AG04449 (cell line): ENCODE results near the gene MYRIP.

Source experiments
- CTCF ChIA-PET: fragments of 350-600 bp; formaldehyde crosslinking; extraction: SDS; loops from one replicate; lab custom pipeline; 2021; ENCODE audit warnings: antibody characterized with exemption; lab: Yijun Ruan, JAX
- POLR2A ChIA-PET: fragments of 400-600, 350-600 bp; formaldehyde crosslinking; extraction: SDS; loops from one replicate; lab custom pipeline; 2020; ENCODE audit warnings: antibody characterized with exemption, inconsistent platforms; lab: Yijun Ruan, JAX
- DNase-seq: peaks from one replicate; pipeline ENCODE4 v3.0.0-alpha.2; 2010; ENCODE audit warnings: low read depth, low spot score
- H3K4me3 ChIP-seq: 2 replicates; pipeline ENCODE4 v1.5.1; 2011; ENCODE audit warnings: low read depth, mild to moderate bottlenecking, control low read depth, low read length
- TF ChIP-seq, protein P1 (sequence below): IDR thresholded peaks from one replicate; pipeline ENCODE4 v1.5.1; 2011; ENCODE audit warnings: mild to moderate bottlenecking, moderate library complexity, low read length, control low read depth, inconsistent platforms; ENCODE audit not compliant: insufficient read depth; ENCODE audit errors: missing control alignments

MYRIP gene

DNA sequence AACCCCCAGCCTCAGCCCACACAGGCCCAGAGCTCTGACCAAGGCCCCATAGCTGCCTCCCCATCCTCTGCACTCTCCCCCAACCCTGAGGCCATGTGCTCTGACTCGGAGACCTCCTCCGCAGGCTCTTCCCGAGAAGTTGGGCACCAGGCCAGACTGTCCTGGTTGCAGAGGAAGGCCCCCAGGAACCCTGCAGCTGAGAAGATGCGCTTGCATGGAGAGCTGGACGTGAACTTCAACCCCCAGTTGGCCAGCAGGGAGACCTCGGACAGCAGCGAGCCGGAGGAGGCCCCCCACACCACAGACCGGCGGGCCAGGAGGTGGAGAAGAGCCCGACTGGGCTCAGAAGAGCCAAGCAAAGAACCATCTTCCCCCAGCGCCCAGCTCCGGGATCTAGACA lies 380.6 kb downstream of the MYRIP start:
- POLR2A ChIA-PET = interaction anchor here (1.7 kb wide), 1 partner anchor 125 kb away, joined by 4 read pairs; no protein-coding TSS in a partner anchor
- DNase-seq = no peak
- no peak overlapping the region for H3K4me3 ChIP-seq
- CTCF ChIA-PET = interaction anchor here (2.0 to 13.4 kb wide), 4 partner anchors 10 to 521 kb away, joined by 7 to 455 read pairs (median 34); partner anchors contain the start of gene EIF1B
- TF ChIP-seq, protein P1, sequence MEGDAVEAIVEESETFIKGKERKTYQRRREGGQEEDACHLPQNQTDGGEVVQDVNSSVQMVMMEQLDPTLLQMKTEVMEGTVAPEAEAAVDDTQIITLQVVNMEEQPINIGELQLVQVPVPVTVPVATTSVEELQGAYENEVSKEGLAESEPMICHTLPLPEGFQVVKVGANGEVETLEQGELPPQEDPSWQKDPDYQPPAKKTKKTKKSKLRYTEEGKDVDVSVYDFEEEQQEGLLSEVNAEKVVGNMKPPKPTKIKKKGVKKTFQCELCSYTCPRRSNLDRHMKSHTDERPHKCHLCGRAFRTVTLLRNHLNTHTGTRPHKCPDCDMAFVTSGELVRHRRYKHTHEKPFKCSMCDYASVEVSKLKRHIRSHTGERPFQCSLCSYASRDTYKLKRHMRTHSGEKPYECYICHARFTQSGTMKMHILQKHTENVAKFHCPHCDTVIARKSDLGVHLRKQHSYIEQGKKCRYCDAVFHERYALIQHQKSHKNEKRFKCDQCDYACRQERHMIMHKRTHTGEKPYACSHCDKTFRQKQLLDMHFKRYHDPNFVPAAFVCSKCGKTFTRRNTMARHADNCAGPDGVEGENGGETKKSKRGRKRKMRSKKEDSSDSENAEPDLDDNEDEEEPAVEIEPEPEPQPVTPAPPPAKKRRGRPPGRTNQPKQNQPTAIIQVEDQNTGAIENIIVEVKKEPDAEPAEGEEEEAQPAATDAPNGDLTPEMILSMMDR = no peak

DNA sequence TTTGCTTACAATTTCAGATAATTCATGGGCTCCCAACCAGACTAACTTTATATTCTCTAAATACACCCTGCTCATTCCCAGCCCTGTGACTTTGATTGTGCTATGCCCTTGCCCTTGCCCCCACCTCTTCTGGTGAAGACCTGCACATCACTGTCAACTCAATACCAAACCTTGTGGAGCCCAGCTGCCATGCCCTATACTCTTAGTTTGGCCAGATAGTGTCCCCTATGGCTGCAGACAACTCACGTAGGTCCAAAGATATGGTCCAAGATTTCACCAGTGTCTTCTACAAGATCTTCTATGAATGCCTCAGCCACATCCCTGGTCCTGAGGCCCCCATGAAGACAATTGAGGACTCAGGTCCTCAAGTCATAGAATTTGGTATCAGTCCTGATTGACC lies 381.8 kb downstream of the MYRIP start:
- ChIA-PET POLR2A (interaction anchor here (0.6 to 1.7 kb wide), 2 partner anchors 124 to 314 kb away, joined by 4 read pairs; partner anchors contain the start of gene ZNF620), CTCF (interaction anchor here (0.6 to 13.4 kb wide), 27 partner anchors 9 to 650 kb away, joined by 3 to 455 read pairs (median 3); partner anchors contain the start of gene EIF1B)
- no peak for DNase-seq
- H3K4me3 ChIP-seq = no peak overlapping the region
- TF ChIP-seq, protein P1 = no peak

DNA sequence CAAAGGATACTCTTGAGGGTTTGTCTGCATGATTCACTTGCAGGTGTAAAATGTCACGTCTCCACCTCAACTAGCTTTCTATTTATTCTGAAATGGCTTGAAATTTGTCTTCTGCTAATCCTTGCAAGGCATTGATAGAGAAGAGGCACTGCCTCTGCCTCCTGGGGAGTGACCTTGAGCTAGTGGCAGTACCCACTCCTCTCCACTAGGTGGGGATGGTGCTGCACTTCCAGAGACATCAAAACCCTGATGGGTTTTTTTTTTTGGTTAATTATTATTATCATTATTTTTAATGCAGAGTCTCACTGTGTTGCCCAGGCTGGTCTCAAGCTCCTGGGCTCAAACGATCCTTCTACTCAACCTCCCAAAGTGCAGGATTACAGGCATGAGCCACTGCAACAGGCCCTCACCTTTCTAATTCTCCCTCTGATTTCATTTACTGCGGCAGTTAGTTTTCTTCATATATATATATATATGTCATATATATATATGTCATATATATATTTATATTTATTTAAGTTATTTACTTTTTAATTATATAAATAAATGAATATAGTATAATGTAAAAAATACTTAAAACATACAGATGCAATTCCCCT lies 382.5 kb downstream of the MYRIP start:
- TF ChIP-seq, protein P1 = peak; percentile 81
- ChIA-PET POLR2A (interaction anchor here (0.6 to 1.7 kb wide), 3 partner anchors 117 to 314 kb away, joined by 4 read pairs; partner anchors contain the start of genes EIF1B and ZNF620), CTCF (interaction anchor here (0.7 to 13.4 kb wide), 27 partner anchors 8 to 651 kb away, joined by 3 to 455 read pairs (median 3); partner anchors contain the start of gene EIF1B)
- no peak for DNase-seq
- H3K4me3 ChIP-seq = no peak overlapping the region

DNA sequence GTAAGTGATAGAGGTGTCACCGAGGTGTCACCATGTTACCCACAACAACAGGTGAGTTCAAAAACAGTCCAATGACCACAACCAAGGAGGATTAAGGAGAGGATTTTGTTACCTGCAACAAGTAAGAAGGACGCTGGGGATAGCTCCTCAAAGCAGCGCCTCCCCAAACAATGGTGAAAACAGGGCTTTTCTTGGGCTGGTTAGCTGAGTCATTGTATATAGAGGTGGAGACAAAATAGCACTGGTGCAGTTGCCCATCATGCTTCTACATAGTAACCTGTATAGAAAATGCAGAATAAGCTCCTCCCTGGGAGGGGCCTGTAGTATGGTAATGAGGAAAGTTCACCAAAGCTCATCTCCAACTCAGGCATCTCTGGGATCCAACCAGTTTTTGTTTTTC lies 383.2 kb downstream of the MYRIP start:
- CTCF ChIA-PET = interaction anchor here (1.1 to 13.4 kb wide), 9 partner anchors 7 to 526 kb away, joined by 3 to 455 read pairs (median 13); partner anchors contain the start of gene EIF1B
- POLR2A ChIA-PET = no interaction called here
- TF ChIP-seq, protein P1 = no peak
- no peak for DNase-seq
- H3K4me3 ChIP-seq = no peak overlapping the region

DNA sequence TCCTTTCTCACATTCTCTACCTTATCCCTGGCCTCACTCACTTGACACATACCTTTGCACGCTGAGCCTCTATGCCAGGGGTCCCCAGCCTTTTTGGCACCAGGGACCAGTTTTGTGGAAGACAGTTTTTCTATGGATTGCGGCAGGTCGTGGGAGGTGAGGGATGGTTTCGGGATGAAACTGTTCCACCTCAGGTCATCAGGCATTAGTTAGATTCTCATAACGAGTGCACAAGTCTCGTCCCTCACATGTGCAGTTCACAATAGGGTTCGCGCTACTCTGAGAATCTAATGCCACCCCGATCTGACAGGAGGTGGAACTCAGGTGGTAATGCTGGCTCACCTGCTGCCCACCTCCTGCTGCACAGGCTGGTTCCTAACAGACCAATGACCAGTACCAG lies 387.6 kb downstream of the MYRIP start:
- ChIA-PET POLR2A (no interaction called here), CTCF (interaction anchor here (13.4 kb wide), 1 partner anchor 115 kb away, joined by 455 read pairs; the partner anchor contains the start of gene EIF1B)
- DNase-seq = no peak
- TF ChIP-seq, protein P1 = no peak
- no peak overlapping the region for H3K4me3 ChIP-seq

DNA sequence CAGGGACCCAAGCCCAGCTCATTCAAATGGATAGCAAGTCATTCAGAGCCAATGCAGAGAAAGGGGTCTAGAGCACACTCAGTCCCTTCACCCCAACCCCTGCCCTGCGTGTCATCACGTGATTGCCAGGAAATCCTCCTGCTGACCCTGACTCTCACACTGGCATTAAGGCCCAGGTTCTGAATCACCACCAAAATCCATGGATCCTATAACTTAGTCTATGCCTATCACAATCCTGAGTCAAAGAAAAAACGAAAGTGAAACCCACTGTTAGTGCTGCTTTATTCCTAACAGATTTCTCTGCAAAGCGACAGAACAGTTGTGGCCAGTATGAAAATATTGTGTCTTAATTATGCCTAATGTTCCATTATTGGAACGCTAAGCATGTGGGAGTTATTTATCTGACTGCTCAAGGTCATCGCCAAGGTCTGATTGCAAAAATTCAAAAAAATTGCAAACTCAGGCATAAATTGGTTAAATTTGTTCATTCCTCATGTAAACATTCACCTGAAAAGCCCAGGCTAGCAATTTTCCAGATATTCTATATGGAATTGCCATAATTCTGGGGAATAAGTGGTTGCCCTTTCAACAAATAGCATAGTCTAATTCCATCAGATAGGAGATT lies 391.4 kb downstream of the MYRIP start:
- no peak for DNase-seq
- H3K4me3 ChIP-seq = no peak overlapping the region
- TF ChIP-seq, protein P1 = no peak
- POLR2A ChIA-PET = no interaction called here
- CTCF ChIA-PET = interaction anchor here (1.0 to 5.1 kb wide), 3 partner anchors 8 to 108 kb away, joined by 3 to 24 read pairs (median 5); no protein-coding TSS in a partner anchor
